Adrenal gland (tissue), 12 donors: Measurements from ENCODE around the gene IRX5. TPM values are rescaled to one million over a fixed set of nuclear protein-coding genes. Genes with fewer than 3 reads are reported as not detected.

Source experiments
- DNase-seq, 7 donors: peaks; one replicate each; pipeline ENCODE4 v3.0.0-alpha.2; 2019 to 2020
- H3K27ac ChIP-seq, 5 donors: fragments of 200-600 bp; sonication (generic) in 4 of 5; 1 replicate in 3 of 5; 2 replicates in 2 of 5; pipeline versions ENCODE4 v1.5.1 to v1.8.0; 2016 to 2020; ENCODE audit warnings: mild to moderate bottlenecking in 1 of 5
- H3K27me3 ChIP-seq: fragments of 200-600 bp; 2 replicates; pipeline ENCODE4 v1.8.0; 2021
- H3K36me3 ChIP-seq, 2 donors: fragments of 200-600 bp; replicated peaks in 1 of 2; 1 replicate in 1 of 2; 2 replicates in 1 of 2; pipeline versions ENCODE4 v1.5.1 to v1.8.0; 2018 to 2022
- H3K4me1 ChIP-seq, 2 donors: fragments of 200-600 bp; replicated peaks in 1 of 2; 1 replicate in 1 of 2; 2 replicates in 1 of 2; pipeline versions ENCODE4 v1.5.1 to v1.8.0; 2018 to 2021
- H3K4me3 ChIP-seq, 4 donors: fragments of 200-600 bp; sonication (generic) in 3 of 4; one replicate each; pipeline ENCODE4 v1.5.1; 2016 to 2018
- H3K9me3 ChIP-seq, 3 donors: fragments of 200-600 bp; sonication (generic) in 1 of 3; replicated peaks in 1 of 3; 1 replicate in 2 of 3; 2 replicates in 1 of 3; pipeline versions ENCODE4 v1.5.1 to v1.8.0; 2016 to 2021
- POLR2A ChIP-seq, 2 donors: fragments of 450-650 bp; IDR thresholded peaks; one replicate each; pipeline ENCODE4 v1.6.1; 2017; ENCODE audit warnings: antibody characterized with exemption in 2 of 2, mild to moderate bottlenecking in 2 of 2, moderate library complexity in 1 of 2
- WGBS, 4 donors: extraction: QIAGEN DNeasy Blood & Tissue Kit in 2 of 4; methylation state at CpG; one replicate each; pipeline versions ENCODE4 v1.1.5 to v1.1.7; 2013 to 2017; 5-methylcytosine and 5-hydroxymethylcytosine counted together
- intact Hi-C, 2 donors: fragments of 100-400 bp; cut with DNase I; formaldehyde crosslinking; loops; one replicate each; pipeline versions ENCODE4 v1.14.1 to v1.15.0; 2022 to 2023
- polyA plus RNA-seq, 3 donors: library from polyadenylated mRNA; stranded (reverse); fragments of 200-250 nt in 2 of 3; fragments of 350-450 nt in 1 of 3; fragmentation: Illumina TruSeq in 1 of 3; extraction: RNeasy Lipid Tissue Mini Kit (QIAGEN cat#74804) in 1 of 3; gene quantifications; one replicate each; pipeline ENCODE4 v1.2.3, GENCODE V29; 2013 to 2014
- total RNA-seq, 9 donors: library from RNA; depleted of rRNA in 4 of 9; stranded (reverse); fragments of >200 nt in 4 of 9; fragments of 120-200 nt in 1 of 9; fragmentation: NEBNext Ultra II Directional in 1 of 9; extraction: Animal tissue kit (Norgen Biotek cat#: 25700) in 1 of 9; gene quantifications; one replicate each; pipeline versions ENCODE4 v1.1.0 to v1.2.4, GENCODE V29; 2013 to 2023
- TF ChIP-seq, protein P1 (sequence below), 6 experiments: fragments of 450-650 bp in 4 of 6; fragments of 200-600 bp in 2 of 6; sonication (generic) in 1 of 6; IDR thresholded peaks; 1 replicate in 5 of 6; 2 replicates in 1 of 6; pipeline versions ENCODE4 v1.5.1 to v1.8.0; 2016 to 2021; ENCODE audit warnings: antibody characterized with exemption in 6 of 6, mild to moderate bottlenecking in 2 of 6, moderate library complexity in 1 of 6
- donor health status: healthy with polysubstance abuse.
- donor health status: Bipolar disorder and iron deficiency.
- donor health status: DM: yes; HTN: yes; CAD: no.
- donor health status: DM: no; HTN: no; CAD: no.
- donor health status: DM: no; HTN: no; CAD: no.
- donor health status: DM: yes; HTN: yes; CAD: no.

IRX5 gene
- total and polyA plus RNA-seq, 12 donors: 0.29 to 4.2 (median 1.3) TPM

DNA sequence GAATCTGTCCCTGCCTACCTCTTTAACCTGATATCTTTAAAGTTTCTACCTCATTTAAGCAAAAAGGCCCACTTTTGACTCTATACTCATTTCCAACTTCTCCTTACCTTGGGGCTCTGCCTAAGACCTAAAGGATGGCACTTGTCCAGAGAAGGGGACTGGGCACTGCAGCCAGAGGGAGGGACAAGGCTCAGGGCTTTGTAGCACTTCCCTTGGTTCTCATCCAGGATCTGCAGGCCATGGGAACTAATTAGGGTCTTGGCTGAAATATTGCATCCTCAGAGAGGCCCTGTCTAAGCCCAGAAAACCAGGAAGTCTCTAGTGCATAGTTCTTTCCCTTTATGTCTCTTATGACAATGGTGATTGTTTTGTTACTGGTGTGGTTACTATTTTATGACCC, 37.3 kb downstream of the IRX5 start:
- Histone ChIP-seq H3K27ac (no peak overlapping the region), H3K36me3 (no peaks in the 10 kb centered on the region), H3K4me1 (no peaks in the 10 kb centered on the region), H3K27me3 (no peaks in the 10 kb centered on the region), H3K9me3 (no peaks in the 10 kb centered on the region), H3K4me3 (no peak overlapping the region)
- TF ChIP-seq POLR2A (IDR thresholded peaks at IDR 0.05): no peak
- TF ChIP-seq, protein P1, sequence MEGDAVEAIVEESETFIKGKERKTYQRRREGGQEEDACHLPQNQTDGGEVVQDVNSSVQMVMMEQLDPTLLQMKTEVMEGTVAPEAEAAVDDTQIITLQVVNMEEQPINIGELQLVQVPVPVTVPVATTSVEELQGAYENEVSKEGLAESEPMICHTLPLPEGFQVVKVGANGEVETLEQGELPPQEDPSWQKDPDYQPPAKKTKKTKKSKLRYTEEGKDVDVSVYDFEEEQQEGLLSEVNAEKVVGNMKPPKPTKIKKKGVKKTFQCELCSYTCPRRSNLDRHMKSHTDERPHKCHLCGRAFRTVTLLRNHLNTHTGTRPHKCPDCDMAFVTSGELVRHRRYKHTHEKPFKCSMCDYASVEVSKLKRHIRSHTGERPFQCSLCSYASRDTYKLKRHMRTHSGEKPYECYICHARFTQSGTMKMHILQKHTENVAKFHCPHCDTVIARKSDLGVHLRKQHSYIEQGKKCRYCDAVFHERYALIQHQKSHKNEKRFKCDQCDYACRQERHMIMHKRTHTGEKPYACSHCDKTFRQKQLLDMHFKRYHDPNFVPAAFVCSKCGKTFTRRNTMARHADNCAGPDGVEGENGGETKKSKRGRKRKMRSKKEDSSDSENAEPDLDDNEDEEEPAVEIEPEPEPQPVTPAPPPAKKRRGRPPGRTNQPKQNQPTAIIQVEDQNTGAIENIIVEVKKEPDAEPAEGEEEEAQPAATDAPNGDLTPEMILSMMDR (IDR thresholded peaks at IDR 0.05): no peak
- intact Hi-C loops: no loop called here
- no peak for DNase-seq

DNA sequence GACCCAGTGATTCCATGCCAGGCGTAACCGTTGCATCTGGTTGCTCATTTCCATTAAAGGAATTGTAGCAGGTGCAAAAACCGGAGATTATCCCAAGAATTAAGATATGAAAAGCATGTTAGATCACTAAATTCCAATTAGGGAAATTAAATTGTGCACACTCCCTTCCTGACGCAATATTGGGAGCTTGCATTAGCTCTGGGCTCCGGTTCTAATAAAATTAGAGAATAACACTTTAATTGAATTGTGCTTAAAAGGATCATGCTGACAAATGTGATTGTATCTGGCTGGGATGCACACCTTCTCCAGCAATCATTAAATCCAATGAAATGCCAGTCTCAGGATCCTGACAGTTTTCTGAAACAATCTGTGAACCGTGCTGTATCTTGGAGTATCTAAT, 38.1 kb downstream of the IRX5 start:
- Histone ChIP-seq H3K27me3 (no peaks in the 10 kb centered on the region), H3K27ac (no peak overlapping the region), H3K4me1 (no peaks in the 10 kb centered on the region), H3K9me3 (no peaks in the 10 kb centered on the region), H3K4me3 (no peak overlapping the region), H3K36me3 (no peaks in the 10 kb centered on the region)
- DNase-seq: no peak
- intact Hi-C loops: no loop called here
- 71 to 75% (median 73%) methylated on average over 6 of the region's 6 CpGs for WGBS, 4 donors
- no peak for TF ChIP-seq POLR2A (IDR thresholded peaks at IDR 0.05)
- TF ChIP-seq, protein P1 (IDR thresholded peaks at IDR 0.05): no peak

DNA sequence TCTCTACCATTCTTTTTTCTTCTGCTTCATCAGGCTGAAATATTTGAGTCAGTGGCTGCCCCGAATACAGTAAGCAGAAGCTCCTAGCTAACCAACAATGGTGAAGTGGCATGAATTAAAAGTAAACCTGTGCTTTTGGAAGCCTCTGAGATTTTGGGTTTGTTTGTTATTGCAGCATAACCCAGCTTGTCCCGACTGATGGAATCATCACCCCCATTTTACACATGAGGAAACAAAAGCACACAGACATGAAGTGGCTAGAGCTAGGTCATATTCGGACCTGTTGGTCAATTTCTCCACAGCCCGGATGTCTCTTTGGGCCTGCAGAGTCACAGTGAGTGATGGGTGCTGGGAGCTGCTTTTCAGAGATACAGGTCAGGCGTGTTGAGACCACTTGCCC, 39.4 kb downstream of the IRX5 start:
- intact Hi-C loops: no loop called here
- Histone ChIP-seq H3K27ac (no peak overlapping the region), H3K4me3 (no peak overlapping the region), H3K4me1 (no peaks in the 10 kb centered on the region), H3K9me3 (no peaks in the 10 kb centered on the region), H3K36me3 (no peaks in the 10 kb centered on the region), H3K27me3 (no peaks in the 10 kb centered on the region)
- 74 to 83% (median 78%) methylated on average over 5 of the region's 5 CpGs for WGBS, 4 donors
- TF ChIP-seq POLR2A (IDR thresholded peaks at IDR 0.05): no peak
- TF ChIP-seq, protein P1 (IDR thresholded peaks at IDR 0.05): no peak
- no peak for DNase-seq

DNA sequence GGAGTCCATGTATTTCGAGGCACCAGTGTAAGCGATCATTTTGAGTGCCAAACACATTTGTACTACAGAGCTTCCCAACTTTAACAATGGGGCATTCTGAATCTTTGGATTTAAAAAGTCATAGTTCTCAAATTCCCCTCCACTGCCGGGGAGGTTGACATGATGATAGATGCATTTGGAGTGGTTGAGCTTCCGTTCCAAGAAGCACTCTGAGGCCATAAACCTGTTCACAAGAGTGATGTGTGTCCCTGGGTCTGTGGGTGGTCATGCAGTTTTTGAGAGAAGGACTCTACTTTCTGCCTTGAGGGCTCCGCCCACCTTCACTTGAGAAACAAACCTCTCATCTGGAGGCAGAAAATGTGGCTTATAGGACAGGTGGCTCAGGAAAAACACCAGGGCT, 43.7 kb downstream of the IRX5 start:
- DNase-seq: no peak
- H3K4me3 ChIP-seq: no peak overlapping the region

More for the DNA sequence above, 43.7 kb downstream of the IRX5 start:
- no peaks in the 10 kb centered on the region for H3K36me3 ChIP-seq
- H3K27me3 ChIP-seq: no peaks in the 10 kb centered on the region
- WGBS, 4 donors: 32 to 39% (median 35%) methylated on average over 5 of the region's 5 CpGs
- TF ChIP-seq, protein P1 (IDR thresholded peaks at IDR 0.05): no peak
- TF ChIP-seq POLR2A (IDR thresholded peaks at IDR 0.05): no peak
- no peaks in the 10 kb centered on the region for H3K4me1 ChIP-seq
- intact Hi-C loops: no loop called here
- H3K9me3 ChIP-seq: no peaks in the 10 kb centered on the region
- H3K27ac ChIP-seq: no peak overlapping the region
